ENCODE data around the gene TMPRSS7.
A peak's percentile ranks its signal among the peaks of the same experiment; 100 is the strongest.

The TMPRSS7 gene

GRCh38 chr3:112074006-112074405 is 39.5 kb downstream of the TMPRSS7 start:
- DNase-seq = no peak

- DNase-seq = no peak
Observed at GRCh38 chr3:112074616-112075497, 40.3 kb downstream of the TMPRSS7 start.

GRCh38 chr3:112078125-112079083 is 43.9 kb downstream of the TMPRSS7 start:
- DNase-seq = no peak

- DNase-seq = no peak
Observed at GRCh38 chr3:112083239-112083638, 48.7 kb downstream of the TMPRSS7 start.

GRCh38 chr3:112084980-112085705 is 50.6 kb downstream of the TMPRSS7 start:
- no peak for DNase-seq

- no peak for DNase-seq
Observed at GRCh38 chr3:112085735-112086075, 51.2 kb downstream of the TMPRSS7 start.

GRCh38 chr3:112086076-112086854 is 51.7 kb downstream of the TMPRSS7 start, which contains the start of gene C3orf52:
C3orf52 (plus strand) TSS chr3:112086389; CDS start chr3:112086408, 19 bp downstream.
- peak; percentile 21 for DNase-seq

GRCh38 chr3:112086875-112087524 is 52.5 kb downstream of the TMPRSS7 start:
- no peak for DNase-seq

GRCh38 chr3:112087746-112088145 is 53.2 kb downstream of the TMPRSS7 start:
- DNase-seq = no peak

GRCh38 chr3:112088944-112089343 is 54.4 kb downstream of the TMPRSS7 start:
- DNase-seq = no peak

GRCh38 chr3:112089956-112090886 is 55.7 kb downstream of the TMPRSS7 start:
- DNase-seq = no peak

- DNase-seq = no peak
Observed at GRCh38 chr3:112090887-112091586, 56.5 kb downstream of the TMPRSS7 start.

- DNase-seq = no peak
Observed at GRCh38 chr3:112092496-112093179, 58.1 kb downstream of the TMPRSS7 start.

GRCh38 chr3:112093180-112093522 is 58.6 kb downstream of the TMPRSS7 start:
- no peak for DNase-seq

GRCh38 chr3:112095731-112096130 is 61.2 kb downstream of the TMPRSS7 start:
- no peak for DNase-seq

GRCh38 chr3:112096176-112096575 is 61.6 kb downstream of the TMPRSS7 start:
- DNase-seq = no peak

GRCh38 chr3:112097378-112097777 is 62.8 kb downstream of the TMPRSS7 start:
- no peak for DNase-seq

- DNase-seq = no peak
Observed at GRCh38 chr3:112101916-112102315, 67.4 kb downstream of the TMPRSS7 start.

- no peak for DNase-seq
Observed at GRCh38 chr3:112104774-112105173, 70.2 kb downstream of the TMPRSS7 start.

All from NCI-H2227 treated with DMSO at 0.1 percent for 48 hours (cell line).